ENCODE results near the gene STIM1.

The STIM1 gene

DNA sequence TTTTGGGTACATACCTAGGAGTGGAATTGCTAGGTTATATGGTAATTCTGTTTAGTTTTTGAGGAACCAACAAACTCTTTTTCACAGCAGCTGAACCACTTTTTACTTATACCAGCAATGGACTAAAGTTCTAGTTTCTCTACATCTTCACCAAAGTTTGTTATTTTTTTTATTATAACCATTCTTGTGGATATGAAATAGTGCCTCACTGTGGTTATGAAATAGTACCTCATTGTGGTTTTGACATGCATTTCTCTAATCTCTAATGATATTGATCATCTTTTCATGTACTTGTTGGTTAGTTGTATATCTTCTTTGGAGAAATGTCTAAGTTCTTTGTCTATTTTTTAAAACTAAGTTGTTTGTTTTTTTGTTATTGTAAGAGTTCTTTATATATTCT, 27.2 kb downstream of the STIM1 start:
- no peaks in the 10 kb centered on the region for H3K4me1 ChIP-seq (ENCODE audit: insufficient read depth, low read length)
- no peak overlapping the region for H3K9ac ChIP-seq (ENCODE audit: low read depth, low read length)
- ATAC-seq (ENCODE audit: insufficient read depth, low read depth) = no peak

DNA sequence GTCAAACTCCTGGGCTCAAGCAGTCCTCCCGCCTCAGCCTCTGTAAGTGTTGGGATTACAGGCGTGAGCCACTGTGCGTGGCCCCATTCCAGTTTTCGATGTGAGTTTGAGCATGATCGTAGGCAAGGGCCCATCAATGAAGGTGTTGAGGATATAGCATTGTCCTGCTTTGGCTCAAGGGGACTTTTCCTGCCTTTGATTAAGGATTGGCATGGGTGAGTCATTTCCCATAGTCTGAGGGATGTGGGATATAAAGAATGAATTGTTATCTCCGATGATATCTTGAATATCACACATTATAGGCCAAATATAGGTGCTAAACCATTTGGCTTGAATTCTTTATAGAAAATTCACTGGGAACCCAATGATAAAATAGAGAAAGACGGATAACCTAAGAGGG, 30.4 kb downstream of the STIM1 start:
- H3K9ac ChIP-seq (ENCODE audit: low read depth, low read length) = no peak overlapping the region
- H3K4me1 ChIP-seq (ENCODE audit: insufficient read depth, low read length) = peaks cover 12% of the 10 kb centered on the region
- ATAC-seq (ENCODE audit: insufficient read depth, low read depth) (no peak), DNase-seq (no peak)
- H4K20me1 ChIP-seq (ENCODE audit: insufficient read depth, low read length) = peaks cover 13% of the 10 kb centered on the region; the same call in 1 of the 2 replicates
- H3K27me3 ChIP-seq (ENCODE audit: insufficient read depth, low read length, poor library complexity) = no peaks in the 10 kb centered on the region
- no peak overlapping the region for H3K4me3 ChIP-seq (ENCODE audit: low read depth in 1 of 2, low read length in 2 of 2)
- H3K4me2 ChIP-seq (ENCODE audit: insufficient read depth, low read length) = no peak overlapping the region
- H3K9me3 ChIP-seq (ENCODE audit: insufficient read depth, low read length, severe bottlenecking) = no peaks in the 10 kb centered on the region
- peaks cover 92% of the 10 kb centered on the region for H3K79me2 ChIP-seq (ENCODE audit: insufficient read depth, low read length)
- H3K36me3 ChIP-seq (ENCODE audit: insufficient read depth, low read length) = peaks cover 4% of the 10 kb centered on the region; the same call in 1 of the 2 replicates
- no peak overlapping the region for H2AFZ ChIP-seq (ENCODE audit: low read depth, low read length)
- TF ChIP-seq, protein P1, sequence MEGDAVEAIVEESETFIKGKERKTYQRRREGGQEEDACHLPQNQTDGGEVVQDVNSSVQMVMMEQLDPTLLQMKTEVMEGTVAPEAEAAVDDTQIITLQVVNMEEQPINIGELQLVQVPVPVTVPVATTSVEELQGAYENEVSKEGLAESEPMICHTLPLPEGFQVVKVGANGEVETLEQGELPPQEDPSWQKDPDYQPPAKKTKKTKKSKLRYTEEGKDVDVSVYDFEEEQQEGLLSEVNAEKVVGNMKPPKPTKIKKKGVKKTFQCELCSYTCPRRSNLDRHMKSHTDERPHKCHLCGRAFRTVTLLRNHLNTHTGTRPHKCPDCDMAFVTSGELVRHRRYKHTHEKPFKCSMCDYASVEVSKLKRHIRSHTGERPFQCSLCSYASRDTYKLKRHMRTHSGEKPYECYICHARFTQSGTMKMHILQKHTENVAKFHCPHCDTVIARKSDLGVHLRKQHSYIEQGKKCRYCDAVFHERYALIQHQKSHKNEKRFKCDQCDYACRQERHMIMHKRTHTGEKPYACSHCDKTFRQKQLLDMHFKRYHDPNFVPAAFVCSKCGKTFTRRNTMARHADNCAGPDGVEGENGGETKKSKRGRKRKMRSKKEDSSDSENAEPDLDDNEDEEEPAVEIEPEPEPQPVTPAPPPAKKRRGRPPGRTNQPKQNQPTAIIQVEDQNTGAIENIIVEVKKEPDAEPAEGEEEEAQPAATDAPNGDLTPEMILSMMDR (IDR thresholded peaks at IDR 0.05; ENCODE audit: borderline replicate concordance, extremely low read depth, low read length, poor library complexity, severe bottlenecking) = no peak
- no peak for TF ChIP-seq EZH2 (IDR thresholded peaks at IDR 0.05; ENCODE audit: borderline replicate concordance, low read depth, low read length, severe bottlenecking)
- no peak overlapping the region; the same call in 1 of the 2 replicates for H3K27ac ChIP-seq (ENCODE audit: low read length)

More for the DNA sequence above, 27.2 kb downstream of the STIM1 start:
- Histone ChIP-seq H4K20me1 (ENCODE audit: insufficient read depth, low read length) (peaks cover 19% of the 10 kb centered on the region; the same call in 1 of the 2 replicates), H3K9me3 (ENCODE audit: insufficient read depth, low read length, severe bottlenecking) (no peaks in the 10 kb centered on the region), H2AFZ (ENCODE audit: low read depth, low read length) (no peak overlapping the region), H3K27me3 (ENCODE audit: insufficient read depth, low read length, poor library complexity) (no peaks in the 10 kb centered on the region), H3K4me3 (ENCODE audit: low read depth in 1 of 2, low read length in 2 of 2) (no peak overlapping the region), H3K79me2 (ENCODE audit: insufficient read depth, low read length) (peaks cover 90% of the 10 kb centered on the region), H3K4me2 (ENCODE audit: insufficient read depth, low read length) (no peak overlapping the region), H3K36me3 (ENCODE audit: insufficient read depth, low read length) (peaks cover 4% of the 10 kb centered on the region; the same call in 1 of the 2 replicates), H3K27ac (ENCODE audit: low read length) (no peak overlapping the region)
- no peak for DNase-seq
- TF ChIP-seq, protein P1 (IDR thresholded peaks at IDR 0.05; ENCODE audit: borderline replicate concordance, extremely low read depth, low read length, poor library complexity, severe bottlenecking) = peak; percentile 10
- no peak for TF ChIP-seq EZH2 (IDR thresholded peaks at IDR 0.05; ENCODE audit: borderline replicate concordance, low read depth, low read length, severe bottlenecking)

DNA sequence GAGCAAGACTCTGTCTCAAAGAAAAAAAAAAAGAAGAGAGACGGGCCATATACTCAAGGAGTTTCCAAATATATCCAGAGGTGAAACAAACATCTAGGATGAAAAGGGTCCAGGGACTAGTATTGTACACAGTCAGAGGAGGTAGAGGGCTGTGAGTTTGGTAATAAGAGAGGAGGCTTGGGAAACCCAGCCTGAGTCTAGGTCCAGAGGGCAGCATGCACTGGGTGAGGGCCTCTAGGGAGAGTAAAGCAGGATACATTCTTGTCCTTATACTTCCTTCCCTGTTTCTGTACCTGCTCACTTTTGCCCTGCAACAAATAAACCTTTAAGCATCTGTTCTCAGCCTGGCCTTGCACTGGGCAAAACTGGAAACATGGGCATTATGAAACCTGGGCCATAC, 31.5 kb downstream of the STIM1 start:
- no peak for ATAC-seq (ENCODE audit: insufficient read depth, low read depth)
- Histone ChIP-seq H3K4me1 (ENCODE audit: insufficient read depth, low read length) (peaks cover 16% of the 10 kb centered on the region), H2AFZ (ENCODE audit: low read depth, low read length) (no peak overlapping the region), H4K20me1 (ENCODE audit: insufficient read depth, low read length) (peaks cover 13% of the 10 kb centered on the region; the same call in 1 of the 2 replicates), H3K9ac (ENCODE audit: low read depth, low read length) (no peak overlapping the region), H3K36me3 (ENCODE audit: insufficient read depth, low read length) (peaks cover 4% of the 10 kb centered on the region; the same call in 1 of the 2 replicates), H3K4me2 (ENCODE audit: insufficient read depth, low read length) (no peak overlapping the region), H3K4me3 (ENCODE audit: low read depth in 1 of 2, low read length in 2 of 2) (no peak overlapping the region), H3K27me3 (ENCODE audit: insufficient read depth, low read length, poor library complexity) (no peaks in the 10 kb centered on the region), H3K9me3 (ENCODE audit: insufficient read depth, low read length, severe bottlenecking) (no peaks in the 10 kb centered on the region), H3K27ac (ENCODE audit: low read length) (no peak overlapping the region), H3K79me2 (ENCODE audit: insufficient read depth, low read length) (peaks cover 91% of the 10 kb centered on the region)
- no peak for TF ChIP-seq EZH2 (IDR thresholded peaks at IDR 0.05; ENCODE audit: borderline replicate concordance, low read depth, low read length, severe bottlenecking)
- TF ChIP-seq, protein P1 (IDR thresholded peaks at IDR 0.05; ENCODE audit: borderline replicate concordance, extremely low read depth, low read length, poor library complexity, severe bottlenecking) = no peak
- no peak for DNase-seq

Data from DND-41 (cell line).